ENCODE data around the gene GPR61. TPM values are rescaled to one million over a fixed set of nuclear protein-coding genes. Genes with fewer than 3 reads are reported as not detected.

GPR61 gene
- total RNA-seq, 1 experiment from 2014 or later, result 0.03 TPM

DNA sequence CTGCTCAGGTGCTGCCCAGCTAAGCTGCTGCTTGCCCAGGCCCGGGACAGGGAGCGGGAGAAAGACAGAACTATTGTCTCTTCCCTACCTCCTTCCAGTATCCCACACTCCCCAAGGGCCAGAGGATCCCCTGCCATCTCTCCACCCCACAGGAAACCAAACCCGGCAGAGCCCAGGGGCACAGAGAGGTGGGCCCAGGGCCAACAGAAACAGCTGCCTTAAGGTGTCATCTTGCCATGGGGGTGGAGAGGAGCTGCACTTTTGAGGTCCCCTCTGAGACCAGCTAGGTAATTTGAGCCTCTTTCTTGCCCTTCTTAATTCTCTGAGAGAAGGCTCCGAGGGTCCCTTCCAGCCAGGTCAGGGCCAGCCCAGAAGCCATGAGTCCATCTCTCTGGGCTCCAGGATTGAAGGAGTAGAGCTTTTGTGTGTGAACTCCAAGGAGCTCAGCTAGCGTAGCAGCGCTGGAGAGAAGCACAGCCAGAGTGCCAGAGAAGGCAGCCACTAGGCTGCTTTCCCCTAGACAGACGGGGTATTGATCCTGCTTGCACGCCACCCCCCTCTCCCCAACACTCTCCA lies 9.7 kb upstream of the GPR61 start:
- DNase-seq (ENCODE audit: low read depth, low spot score), result no peak
- in situ Hi-C loops (cut with HindIII; ENCODE audit: low pct_unique_long_range_greater_than_20kb, low sequenced_read_pairs), result no loop called here

DNA sequence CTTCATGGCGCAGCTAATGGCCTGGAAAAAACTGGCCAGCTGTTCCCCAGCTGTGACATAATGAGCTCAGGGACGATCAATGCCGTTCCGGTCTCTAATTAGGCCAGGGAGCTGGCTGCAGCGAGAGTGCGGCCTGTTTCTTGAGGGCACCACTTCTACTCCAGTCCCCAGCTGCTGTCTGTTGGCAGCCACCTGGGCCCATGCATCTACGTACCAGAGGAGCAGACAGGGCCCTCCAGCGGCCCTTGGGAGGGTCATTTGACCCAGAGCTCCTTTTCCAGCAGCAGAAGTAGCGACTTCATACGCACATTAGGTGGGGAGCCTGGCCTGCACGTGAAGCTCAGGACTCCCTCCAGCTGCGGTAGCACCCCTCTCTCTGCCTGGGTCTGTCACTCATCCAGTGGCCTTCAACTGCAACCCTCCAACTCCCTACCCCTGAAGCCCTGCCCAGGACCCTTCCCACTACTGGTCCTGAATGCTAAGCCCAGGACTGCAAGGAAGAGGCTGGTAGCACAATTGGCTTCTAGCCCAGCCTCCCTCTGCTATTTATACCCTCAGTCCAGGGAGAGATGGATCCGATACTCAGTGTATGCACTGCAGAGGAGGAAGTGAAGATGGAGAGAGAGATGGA lies 9.1 kb upstream of the GPR61 start:
- no peak for DNase-seq (ENCODE audit: low read depth, low spot score)
- in situ Hi-C loops (cut with HindIII; ENCODE audit: low pct_unique_long_range_greater_than_20kb, low sequenced_read_pairs), result no loop called here

DNA sequence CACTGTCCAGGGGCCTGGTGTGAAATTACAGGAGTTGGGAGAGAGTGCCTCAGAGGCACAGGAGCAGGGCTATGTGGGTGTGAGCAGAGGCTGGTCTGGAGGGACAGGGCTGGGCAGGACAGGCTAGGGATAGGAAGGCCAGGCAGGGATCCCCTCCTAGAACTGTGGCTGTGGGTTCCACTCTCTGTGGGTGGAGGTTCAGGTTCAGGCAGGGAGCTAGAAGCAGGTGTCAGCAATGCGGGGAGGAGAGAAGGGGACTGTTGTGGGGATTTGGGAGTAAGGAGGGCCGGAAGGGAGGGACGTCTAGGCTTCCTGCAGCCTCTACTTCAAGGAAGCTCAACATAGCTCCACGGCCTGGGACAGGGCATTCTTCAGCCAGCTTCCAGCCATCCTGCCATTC lies 8.3 kb upstream of the GPR61 start:
- no peak for DNase-seq (ENCODE audit: low read depth, low spot score)
- in situ Hi-C loops (cut with HindIII; ENCODE audit: low pct_unique_long_range_greater_than_20kb, low sequenced_read_pairs), result no loop called here

DNA sequence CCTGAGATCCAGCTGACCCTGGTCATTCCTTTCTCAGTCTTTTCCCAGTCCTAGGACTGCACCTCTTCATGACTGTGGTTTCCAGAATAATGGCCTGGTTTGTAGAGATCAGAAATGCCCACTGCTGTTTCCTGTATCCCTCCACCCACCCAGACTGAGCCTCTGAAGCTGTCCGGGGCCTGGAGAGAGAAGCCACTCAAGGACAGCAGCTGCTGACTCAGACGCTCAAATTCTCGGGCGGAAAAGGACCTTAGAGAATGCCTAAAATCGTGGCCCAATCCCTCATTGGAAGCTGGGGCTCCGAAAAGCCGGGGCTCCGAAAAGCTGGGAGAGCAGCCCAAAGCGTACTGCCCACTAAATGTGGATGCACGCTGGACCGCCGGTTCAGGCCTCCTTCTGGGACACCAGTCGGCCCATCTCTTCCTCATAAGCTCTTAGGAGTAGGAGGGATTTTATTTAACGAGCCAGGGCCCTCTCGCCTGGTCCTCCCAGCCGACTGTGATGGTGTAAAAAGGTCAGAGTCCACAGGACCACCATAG lies 7.8 kb upstream of the GPR61 start:
- in situ Hi-C loops (cut with HindIII; ENCODE audit: low pct_unique_long_range_greater_than_20kb, low sequenced_read_pairs), result no loop called here
- no peak for DNase-seq (ENCODE audit: low read depth, low spot score)

DNA sequence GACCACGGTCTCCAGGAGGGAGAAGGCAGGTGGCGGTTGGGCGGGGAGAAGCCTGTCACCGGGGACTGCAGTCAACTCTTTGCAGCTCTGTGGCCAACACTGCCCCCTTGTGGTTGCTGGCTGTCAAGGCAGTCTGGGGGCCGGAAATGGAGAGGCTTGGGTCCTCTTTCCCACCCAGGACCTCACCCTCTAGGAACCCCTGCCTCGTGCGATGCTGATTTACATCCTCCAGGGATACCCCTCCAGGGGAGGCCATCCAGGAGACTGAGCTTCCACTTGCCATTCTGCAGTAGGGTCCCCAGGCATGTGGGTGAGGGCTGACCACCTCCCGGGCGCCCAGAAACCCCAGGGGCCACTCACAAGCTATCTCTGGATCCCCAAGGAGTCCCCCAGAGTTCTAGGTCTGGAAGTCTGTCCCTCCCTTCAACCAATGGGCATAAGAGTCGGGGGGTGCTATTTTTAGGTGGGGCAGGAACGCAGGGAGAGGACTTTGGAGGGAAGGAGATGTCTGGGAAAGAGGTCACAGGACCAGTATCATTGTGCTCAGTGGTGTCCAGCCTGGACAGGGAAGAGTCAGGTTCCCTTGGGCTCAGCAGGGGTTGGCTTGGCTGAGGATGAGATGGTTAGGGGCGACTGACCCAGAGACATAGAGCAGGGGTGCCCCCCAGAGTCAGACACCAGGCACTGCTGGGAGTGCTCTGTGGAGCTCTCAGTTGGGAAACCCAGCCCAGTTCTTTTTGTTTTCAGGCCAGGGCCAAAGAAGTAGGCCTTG lies 7.1 kb upstream of the GPR61 start:
- DNase-seq (ENCODE audit: low read depth, low spot score), result peak; percentile 78
- in situ Hi-C loops (cut with HindIII; ENCODE audit: low pct_unique_long_range_greater_than_20kb, low sequenced_read_pairs), result no loop called here

DNA sequence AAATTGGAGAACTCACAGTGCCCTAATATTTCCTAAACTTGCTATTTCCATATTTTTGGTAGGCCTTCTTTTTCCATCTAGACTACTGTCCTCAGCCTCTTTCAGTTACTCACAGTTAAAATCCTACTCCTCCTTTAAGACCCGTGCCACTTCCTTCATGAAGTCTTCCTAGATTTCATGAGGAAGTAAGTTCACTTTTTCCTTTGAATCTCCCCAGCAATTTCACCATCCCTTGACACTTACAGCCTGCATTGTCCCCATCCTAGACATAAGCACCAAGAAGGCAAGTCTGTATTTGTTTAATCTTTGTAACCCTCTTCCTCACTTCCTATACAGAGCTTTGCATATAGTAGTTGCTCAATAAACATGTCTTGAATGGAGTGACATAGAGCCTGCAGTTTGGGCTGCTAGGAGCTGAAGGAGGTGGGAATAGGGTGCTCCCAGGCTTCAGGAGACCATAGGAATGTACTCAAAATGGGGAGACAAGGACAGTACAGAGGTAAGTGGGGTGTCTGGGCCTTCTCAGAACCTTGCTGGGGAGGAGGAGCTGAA lies 5.3 kb upstream of the GPR61 start:
- in situ Hi-C loops (cut with HindIII; ENCODE audit: low pct_unique_long_range_greater_than_20kb, low sequenced_read_pairs), result no loop called here
- no peak for DNase-seq (ENCODE audit: low read depth, low spot score)

DNA sequence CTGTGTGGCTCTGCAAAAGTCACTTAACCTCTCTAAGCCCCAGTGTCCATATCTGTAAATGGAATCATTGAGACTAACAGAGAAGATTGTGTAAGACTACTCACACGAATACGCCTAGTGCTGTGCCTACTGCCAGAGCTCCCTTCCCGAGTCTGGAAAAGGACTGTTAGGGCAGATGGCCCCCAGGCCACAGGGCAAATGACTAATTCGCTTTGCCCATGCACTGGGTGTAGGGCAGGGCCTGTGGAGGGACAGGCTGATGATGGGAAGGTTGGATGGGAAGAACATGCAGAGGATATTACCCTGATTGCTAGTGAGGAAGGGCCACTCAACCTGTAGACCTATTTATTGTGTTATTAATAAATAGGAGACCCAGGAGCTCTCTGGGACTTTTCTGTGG lies 4.2 kb upstream of the GPR61 start:
- in situ Hi-C loops (cut with HindIII; ENCODE audit: low pct_unique_long_range_greater_than_20kb, low sequenced_read_pairs), result no loop called here
- peak; percentile 22 for DNase-seq (ENCODE audit: low read depth, low spot score)

DNA sequence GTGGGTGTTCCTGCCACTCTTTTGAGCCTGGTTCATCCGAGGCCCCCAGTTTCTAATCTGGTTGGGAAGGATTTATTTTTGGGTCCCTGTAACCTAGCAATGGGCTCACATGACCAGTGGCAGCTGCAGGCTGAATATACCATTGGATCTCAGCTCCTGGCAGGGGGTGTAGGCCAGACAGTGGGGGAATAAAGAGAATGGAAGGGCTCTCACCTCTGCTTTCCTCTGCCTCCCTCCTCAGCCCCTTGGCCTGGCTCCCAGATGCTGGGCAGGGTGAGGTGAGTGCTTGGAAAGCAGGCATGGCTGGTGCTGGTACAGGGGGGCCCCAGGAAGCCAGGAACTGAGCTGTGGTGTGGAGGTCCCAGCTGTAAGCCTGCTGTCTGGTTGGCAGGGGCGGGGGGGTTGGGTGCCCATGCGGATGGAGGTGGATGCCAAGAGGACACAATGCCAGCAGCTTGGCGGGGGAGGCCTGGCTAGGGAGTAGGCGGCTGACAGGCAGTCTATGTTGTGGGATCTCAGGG lies 3.6 kb upstream of the GPR61 start:
- in situ Hi-C loops (cut with HindIII; ENCODE audit: low pct_unique_long_range_greater_than_20kb, low sequenced_read_pairs), result no loop called here
- DNase-seq (ENCODE audit: low read depth, low spot score), result no peak

DNA sequence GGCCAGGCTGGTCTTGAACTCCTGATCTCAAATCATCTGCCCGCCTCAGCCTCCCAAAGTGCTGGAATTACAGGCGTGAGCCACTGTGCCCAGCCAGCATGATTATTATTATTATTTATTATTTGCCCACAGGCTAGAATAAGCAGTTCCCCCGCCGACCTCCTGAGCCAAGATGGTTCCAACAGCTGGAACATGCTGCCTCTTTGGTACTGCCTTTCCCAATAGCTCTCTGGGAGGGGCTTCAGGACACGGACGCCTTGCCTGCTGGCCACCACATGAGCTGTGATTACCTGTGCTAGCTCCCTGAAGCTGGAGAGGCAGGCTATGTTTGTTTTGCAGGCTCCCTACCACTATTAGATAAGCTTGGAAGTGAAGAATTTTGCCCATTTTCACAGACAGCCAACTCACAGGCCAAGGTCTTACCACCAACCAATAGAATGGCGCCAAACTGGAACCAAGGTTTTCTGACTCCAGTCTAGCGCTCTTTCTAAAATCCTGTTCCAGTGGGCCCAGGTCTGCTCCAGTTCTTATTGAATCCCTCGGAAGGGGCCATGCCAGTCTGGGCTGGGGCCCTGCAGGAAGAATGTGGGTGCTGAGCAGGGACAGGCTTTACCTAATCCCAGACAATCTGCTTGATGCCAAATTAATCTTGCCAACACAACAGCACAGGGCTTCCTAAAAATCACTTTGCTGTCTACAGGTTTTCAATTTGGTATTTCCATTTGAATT lies 2.1 kb upstream of the GPR61 start:
- in situ Hi-C loops (cut with HindIII; ENCODE audit: low pct_unique_long_range_greater_than_20kb, low sequenced_read_pairs), result no loop called here
- DNase-seq (ENCODE audit: low read depth, low spot score), result no peak

DNA sequence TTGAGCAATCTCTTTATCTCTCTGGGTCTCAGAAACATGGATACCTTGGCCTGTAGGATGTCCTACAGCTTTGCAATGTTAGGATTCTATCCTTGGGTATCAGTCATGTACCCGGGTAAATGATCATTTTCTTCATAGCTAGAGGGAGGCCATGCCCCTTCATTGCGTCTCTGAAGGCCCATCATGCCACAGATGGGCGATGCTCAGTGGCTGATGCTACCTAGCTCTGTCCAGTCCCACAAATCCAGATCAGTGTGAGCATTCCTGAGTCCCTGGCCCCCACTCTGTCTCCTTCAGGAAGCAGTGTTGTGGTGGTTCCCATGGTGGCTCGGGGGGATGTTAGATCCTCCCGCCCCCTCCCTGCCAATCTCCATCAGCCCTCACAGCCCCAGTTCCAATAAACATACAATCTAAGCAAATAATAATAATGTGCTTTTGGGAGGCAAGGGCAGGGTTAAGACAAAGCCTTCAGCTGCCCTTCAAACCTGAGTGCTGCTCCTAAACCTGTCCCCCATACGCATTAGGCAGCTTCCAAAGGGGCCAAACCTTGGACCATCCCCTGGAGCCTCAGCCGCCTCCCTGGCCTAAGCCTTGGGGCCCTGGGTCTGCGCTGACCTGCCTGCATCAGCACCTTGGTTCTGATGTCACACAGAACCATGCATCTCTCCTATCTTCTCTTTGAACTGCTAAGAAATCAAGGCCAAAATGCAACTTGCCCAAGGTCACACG lies 681 bp upstream of the GPR61 start:
- in situ Hi-C loops (cut with HindIII; ENCODE audit: low pct_unique_long_range_greater_than_20kb, low sequenced_read_pairs), result no loop called here
- no peak for DNase-seq (ENCODE audit: low read depth, low spot score)

DNA sequence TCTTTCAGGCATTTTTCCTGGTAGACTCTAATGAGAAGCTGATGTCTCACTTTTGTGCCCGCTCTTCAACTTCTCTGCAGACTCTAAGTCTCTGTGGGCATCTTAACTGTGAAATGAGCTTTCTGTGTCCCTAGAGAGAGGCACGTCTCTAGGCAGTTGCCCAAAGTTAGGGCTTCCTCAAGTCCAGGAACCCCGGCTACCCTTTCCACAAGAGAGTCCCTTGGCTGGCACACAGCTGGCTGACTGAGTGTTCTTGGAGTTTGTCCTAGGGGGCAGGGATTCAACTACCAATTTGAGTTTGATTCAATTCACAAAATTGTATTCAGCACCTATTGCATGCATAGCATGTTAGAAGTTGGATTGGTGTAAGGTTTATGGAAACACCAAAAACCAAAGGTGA lies 1.4 kb downstream of the GPR61 start:
- in situ Hi-C loops (cut with HindIII; ENCODE audit: low pct_unique_long_range_greater_than_20kb, low sequenced_read_pairs), result no loop called here
- no peak for DNase-seq (ENCODE audit: low read depth, low spot score)

DNA sequence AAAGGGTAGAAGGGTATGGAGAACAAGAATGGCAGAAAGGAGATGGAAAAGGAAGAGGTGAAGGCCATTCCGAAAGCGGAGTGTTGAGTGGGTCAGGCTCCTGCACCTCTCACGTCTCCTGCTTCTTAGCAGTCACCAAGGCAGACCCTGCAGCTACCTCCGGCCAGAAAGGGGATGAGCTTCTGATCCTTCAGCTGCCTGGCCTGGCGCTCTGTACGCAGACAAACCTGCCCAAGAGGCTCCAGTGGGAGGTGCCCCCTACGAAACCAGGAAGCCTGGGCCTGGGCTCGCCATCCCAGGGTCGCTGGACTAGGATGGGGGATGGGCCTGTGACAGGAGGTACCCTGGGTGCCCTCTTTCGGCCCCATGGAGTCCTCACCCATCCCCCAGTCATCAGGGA lies 3.0 kb downstream of the GPR61 start:
- in situ Hi-C loops (cut with HindIII; ENCODE audit: low pct_unique_long_range_greater_than_20kb, low sequenced_read_pairs), result no loop called here
- DNase-seq (ENCODE audit: low read depth, low spot score), result no peak

DNA sequence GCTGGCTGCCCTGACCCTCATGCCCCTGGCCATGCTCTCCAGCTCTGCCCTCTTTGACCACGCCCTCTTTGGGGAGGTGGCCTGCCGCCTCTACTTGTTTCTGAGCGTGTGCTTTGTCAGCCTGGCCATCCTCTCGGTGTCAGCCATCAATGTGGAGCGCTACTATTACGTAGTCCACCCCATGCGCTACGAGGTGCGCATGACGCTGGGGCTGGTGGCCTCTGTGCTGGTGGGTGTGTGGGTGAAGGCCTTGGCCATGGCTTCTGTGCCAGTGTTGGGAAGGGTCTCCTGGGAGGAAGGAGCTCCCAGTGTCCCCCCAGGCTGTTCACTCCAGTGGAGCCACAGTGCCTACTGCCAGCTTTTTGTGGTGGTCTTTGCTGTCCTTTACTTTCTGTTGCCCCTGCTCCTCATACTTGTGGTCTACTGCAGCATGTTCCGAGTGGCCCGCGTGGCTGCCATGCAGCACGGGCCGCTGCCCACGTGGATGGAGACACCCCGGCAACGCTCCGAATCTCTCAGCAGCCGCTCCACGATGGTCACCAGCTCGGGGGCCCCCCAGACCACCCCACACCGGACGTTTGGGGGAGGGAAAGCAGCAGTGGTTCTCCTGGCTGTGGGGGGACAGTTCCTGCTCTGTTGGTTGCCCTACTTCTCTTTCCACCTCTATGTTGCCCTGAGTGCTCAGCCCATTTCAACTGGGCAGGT lies 3.8 kb downstream of the GPR61 start:
- no peak for DNase-seq (ENCODE audit: low read depth, low spot score)
- in situ Hi-C loops (cut with HindIII; ENCODE audit: low pct_unique_long_range_greater_than_20kb, low sequenced_read_pairs), result no loop called here

DNA sequence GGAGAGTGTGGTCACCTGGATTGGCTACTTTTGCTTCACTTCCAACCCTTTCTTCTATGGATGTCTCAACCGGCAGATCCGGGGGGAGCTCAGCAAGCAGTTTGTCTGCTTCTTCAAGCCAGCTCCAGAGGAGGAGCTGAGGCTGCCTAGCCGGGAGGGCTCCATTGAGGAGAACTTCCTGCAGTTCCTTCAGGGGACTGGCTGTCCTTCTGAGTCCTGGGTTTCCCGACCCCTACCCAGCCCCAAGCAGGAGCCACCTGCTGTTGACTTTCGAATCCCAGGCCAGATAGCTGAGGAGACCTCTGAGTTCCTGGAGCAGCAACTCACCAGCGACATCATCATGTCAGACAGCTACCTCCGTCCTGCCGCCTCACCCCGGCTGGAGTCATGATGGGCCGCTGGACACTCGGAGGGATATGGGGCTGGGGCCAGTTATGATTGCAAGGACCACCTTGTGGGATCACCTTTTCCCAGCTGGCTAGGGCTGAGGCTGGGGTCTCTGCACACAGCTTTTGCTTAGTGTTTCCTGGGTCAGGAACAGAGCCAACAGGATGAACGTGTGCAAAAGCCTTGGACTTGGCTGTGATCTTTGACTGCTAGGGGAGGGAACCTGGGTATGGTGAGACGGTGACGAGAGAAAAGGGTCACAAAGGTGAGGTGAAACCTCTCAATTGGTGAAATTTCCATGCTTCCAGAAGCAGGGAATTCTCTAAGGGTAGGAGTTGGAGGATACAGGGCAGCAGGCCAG lies 4.5 kb downstream of the GPR61 start:
- in situ Hi-C loops (cut with HindIII; ENCODE audit: low pct_unique_long_range_greater_than_20kb, low sequenced_read_pairs), result no loop called here
- DNase-seq (ENCODE audit: low read depth, low spot score), result no peak

DNA sequence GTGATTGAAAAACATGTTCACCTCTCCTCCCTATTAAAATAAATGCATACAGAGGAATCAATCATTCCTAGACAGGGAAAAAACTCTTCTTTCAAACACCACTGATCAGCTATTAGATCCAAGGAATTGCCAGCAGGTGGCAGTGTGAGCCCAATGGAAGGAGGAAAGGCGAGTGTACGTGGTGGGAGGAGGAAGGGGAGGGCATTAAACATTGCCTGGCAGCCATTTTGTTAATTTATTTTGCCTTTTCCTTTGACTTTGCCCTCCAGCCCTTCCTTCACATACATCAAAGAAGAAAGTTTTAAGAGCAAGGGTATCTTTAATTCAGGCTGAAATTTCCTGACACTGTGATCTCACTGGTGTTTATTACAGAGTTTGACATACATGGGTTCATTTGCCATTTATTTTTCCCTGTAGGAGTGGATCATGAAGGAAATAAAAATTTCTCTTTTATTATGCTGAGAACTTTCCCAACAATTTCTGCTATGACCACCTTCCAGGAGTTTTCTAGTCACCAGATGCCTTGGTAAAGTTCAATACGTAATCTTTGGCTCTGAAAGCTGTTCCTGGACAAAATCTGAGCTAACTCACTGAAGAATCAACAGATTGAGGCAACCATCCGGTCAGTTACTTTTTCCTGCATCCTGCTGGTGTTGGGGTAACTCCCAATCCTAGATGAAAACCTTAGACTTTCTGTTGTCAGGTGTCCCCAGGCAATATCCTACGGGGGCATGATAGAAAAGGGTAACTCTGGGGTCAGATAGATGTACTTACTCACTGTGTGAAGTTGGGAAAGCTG lies 6.8 kb downstream of the GPR61 start:
- in situ Hi-C loops (cut with HindIII; ENCODE audit: low pct_unique_long_range_greater_than_20kb, low sequenced_read_pairs), result no loop called here
- DNase-seq (ENCODE audit: low read depth, low spot score), result peak; percentile 93
